K562 treated with DMSO at 1 percent for 48 hours (cell line): Measurements from ENCODE around the gene OVOL1. TPM values are rescaled to one million over a fixed set of nuclear protein-coding genes. Genes with fewer than 3 reads are reported as not detected.

Experiments used
- total RNA-seq: library from RNA; unstranded; fragments of 300-600 nt; gene quantifications from 2 replicates; pipeline ENCODE4 v1.2.3, GENCODE V29; 2022; ENCODE audit warnings: low replicate concordance; ENCODE audit errors: extremely low read depth

The OVOL1 gene
- not detected in 2 replicates for total RNA-seq

DNA sequence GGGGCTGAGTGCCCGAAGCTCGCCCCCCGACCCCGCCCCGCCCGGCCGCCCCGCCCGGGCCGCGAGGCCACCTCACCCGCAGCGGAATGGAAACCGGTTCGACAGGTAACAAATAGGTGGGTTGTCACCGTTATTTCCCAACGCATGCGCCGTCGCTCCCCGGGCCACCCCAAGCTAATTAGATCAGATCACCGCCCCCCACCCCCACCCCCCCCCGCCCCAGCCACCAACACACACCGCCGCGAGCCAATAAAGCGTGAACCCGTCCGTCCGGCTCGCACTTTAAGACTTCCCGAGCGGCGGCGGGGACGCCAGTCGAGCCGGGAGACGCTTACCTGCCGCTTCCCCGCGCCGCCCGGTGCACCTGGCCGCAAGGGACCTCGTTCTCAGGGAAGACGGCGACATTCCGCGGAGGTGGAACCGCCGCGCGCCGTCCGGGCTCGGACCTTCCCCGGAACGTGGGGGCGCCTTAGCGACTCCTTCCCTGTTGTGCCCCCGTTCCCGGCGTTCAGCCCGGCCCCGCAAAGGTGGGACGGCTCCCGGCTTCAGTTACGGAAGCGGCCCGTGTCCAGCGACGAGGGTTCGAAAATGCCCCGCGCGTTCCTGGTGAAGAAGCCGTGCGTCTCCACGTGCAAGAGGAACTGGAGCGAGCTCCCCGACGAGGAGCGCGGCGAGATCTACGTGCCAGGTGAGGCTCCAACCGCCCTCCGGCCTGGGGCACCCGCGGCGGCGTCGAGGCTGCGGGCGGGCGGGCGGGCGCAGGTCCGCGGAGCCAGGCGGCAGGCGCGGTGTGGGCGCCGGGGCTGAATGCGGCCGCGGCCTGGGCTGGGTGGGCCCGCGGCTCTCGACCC is at the start of gene OVOL1:
Gene OVOL1 (plus strand): TSS at position 278 of the 851 bp plus-strand sequence. CDS start 311 bp downstream, at position 589.

DNA sequence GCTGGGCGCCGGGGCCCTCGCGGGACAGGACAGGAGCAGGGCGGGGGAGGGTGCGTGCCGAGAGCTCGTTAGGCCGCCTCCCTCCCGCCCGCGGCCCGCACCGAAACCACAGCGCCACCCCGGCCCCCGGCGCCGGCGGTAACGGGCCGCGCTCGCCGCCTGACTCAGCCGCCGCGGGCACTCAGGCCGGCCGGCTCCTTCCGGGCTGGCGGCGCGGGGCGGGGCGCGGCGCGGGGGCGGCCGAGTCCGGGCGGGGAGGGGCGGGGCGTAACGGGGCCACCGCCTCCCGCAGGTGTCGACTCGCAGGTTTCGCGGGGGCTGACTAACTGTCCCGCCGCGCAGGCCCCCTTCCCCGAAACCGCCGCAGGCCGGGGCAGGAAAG is 6.1 kb upstream of the OVOL1 start, which contains the start of gene AP5B1:
Gene AP5B1 (minus strand): TSS at position 207 of the 382 bp plus-strand sequence. CDS start 385 bp downstream, outside the sequence.

DNA sequence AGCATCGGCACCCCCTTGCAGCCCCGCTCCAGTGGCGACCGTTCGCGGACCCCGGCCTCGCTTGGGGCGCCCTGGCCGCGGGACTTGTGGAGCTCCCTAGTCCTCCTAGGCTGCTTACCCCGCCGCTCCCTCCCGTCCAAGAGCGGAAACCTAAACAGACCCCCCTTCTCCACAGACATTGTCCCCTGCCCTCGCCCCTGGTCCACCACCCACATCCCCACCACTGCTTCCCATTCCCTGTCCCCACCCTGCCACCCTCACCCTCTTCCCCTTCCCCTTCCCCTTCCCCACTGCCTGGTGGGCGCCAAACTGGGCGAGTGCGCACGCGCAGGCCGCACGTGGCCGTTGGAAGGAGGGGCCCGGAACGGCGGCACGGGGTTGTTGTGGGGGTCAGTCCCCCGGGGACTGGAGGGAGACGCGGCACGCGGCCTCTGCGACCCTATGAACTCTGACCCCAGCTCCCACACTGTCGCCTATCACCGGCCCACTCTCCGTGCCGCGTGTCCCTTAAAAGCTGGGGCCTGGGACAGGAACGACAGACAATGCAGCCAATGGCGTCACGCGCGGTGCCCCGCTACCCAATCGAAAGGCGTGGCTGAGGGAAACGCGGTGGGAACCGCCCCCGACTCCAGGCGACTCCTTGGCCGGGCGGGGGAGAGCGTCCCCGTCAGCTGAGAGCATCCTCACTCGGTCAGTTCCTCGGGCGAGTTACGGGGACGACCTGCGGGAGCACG is 46.6 kb downstream of the OVOL1 start, which contains the start of gene SNX32:
Gene SNX32 (plus strand): TSS at position 667 of the 734 bp plus-strand sequence. CDS start 103 bp downstream, outside the sequence.

Other genes with a start within 250 kb of the OVOL1 start
- gene LTBP3, start 228.7 kb upstream of the OVOL1 start, total RNA-seq = not detected in 2 replicates
- gene ZNRD2, start 216.6 kb upstream of the OVOL1 start, total RNA-seq = not detected in 2 replicates
- gene FAM89B, start 214.5 kb upstream of the OVOL1 start, total RNA-seq = not detected in 2 replicates
- not detected in 2 replicates for gene EHBP1L1, start 211.0 kb upstream of the OVOL1 start, total RNA-seq
- not detected in 2 replicates for gene KCNK7, start 191.3 kb upstream of the OVOL1 start, total RNA-seq
- gene MAP3K11, start 172.8 kb upstream of the OVOL1 start, total RNA-seq = 226 TPM in 1 of 2 replicates, not detected in the other
- gene PCNX3, start 171.3 kb upstream of the OVOL1 start, total RNA-seq = not detected in 2 replicates
- 104 TPM in 1 of 2 replicates, not detected in the other for gene SIPA1, start 149.0 kb upstream of the OVOL1 start, total RNA-seq
- gene RELA, start 124.1 kb upstream of the OVOL1 start, total RNA-seq = not detected in 2 replicates
- gene KAT5, start 74.8 kb upstream of the OVOL1 start, total RNA-seq = not detected in 2 replicates
- gene RNASEH2C, start 66.3 kb upstream of the OVOL1 start, total RNA-seq = not detected in 2 replicates
- not detected in 2 replicates for gene AP5B1, start 6.1 kb upstream of the OVOL1 start, total RNA-seq
- not detected in 2 replicates for gene SNX32, start 46.9 kb downstream of the OVOL1 start, total RNA-seq
- 572 TPM in 1 of 2 replicates, not detected in the other for gene CFL1, start 71.1 kb downstream of the OVOL1 start, total RNA-seq
- gene MUS81, start 73.4 kb downstream of the OVOL1 start, total RNA-seq = not detected in 2 replicates
- gene EFEMP2, start 85.7 kb downstream of the OVOL1 start, total RNA-seq = not detected in 2 replicates
- gene CTSW, start 92.8 kb downstream of the OVOL1 start, total RNA-seq = not detected in 2 replicates
- gene FIBP, start 101.4 kb downstream of the OVOL1 start, total RNA-seq = not detected in 2 replicates
- not detected in 2 replicates for gene CCDC85B, start 103.6 kb downstream of the OVOL1 start, total RNA-seq
- gene FOSL1, start 113.3 kb downstream of the OVOL1 start, total RNA-seq = not detected in 2 replicates
- not detected in 2 replicates for gene C11orf68, start 132.0 kb downstream of the OVOL1 start, total RNA-seq
- not detected in 2 replicates for gene DRAP1, start 132.4 kb downstream of the OVOL1 start, total RNA-seq
- not detected in 2 replicates for gene TSGA10IP, start 158.4 kb downstream of the OVOL1 start, total RNA-seq
- not detected in 2 replicates for gene SART1, start 174.7 kb downstream of the OVOL1 start, total RNA-seq
- gene EIF1AD, start 215.1 kb downstream of the OVOL1 start, total RNA-seq = not detected in 2 replicates
- not detected in 2 replicates for gene BANF1, start 215.4 kb downstream of the OVOL1 start, total RNA-seq
- gene CST6, start 224.9 kb downstream of the OVOL1 start, total RNA-seq = not detected in 2 replicates
- not detected in 2 replicates for gene CATSPER1, start 239.4 kb downstream of the OVOL1 start, total RNA-seq